NCI-H345 treated with DMSO at 0.1 percent for 48 hours (cell line): ENCODE data around the gene MYCN.

ENCODE experiments used
- DNase-seq: peaks from one replicate; lab custom pipeline; 2025; ENCODE audit not compliant: unreplicated experiment; lab: John Stamatoyannopoulos, UW

The MYCN gene

GRCh38 chr2:15974565-15975260 lies 34.4 kb downstream of the MYCN start:
- DNase-seq = no peak

- DNase-seq = no peak
Observed at GRCh38 chr2:15975261-15975600, 34.9 kb downstream of the MYCN start.

- DNase-seq = no peak
Observed at GRCh38 chr2:15975676-15976075, 35.3 kb downstream of the MYCN start.

- no peak for DNase-seq
Observed at GRCh38 chr2:15976354-15976753, 36.0 kb downstream of the MYCN start.

- no peak for DNase-seq
Observed at GRCh38 chr2:15979051-15979758, 38.9 kb downstream of the MYCN start.

- DNase-seq = no peak
Observed at GRCh38 chr2:15979759-15980604, 39.6 kb downstream of the MYCN start.

GRCh38 chr2:15980605-15981098 lies 40.3 kb downstream of the MYCN start:
- no peak for DNase-seq

- no peak for DNase-seq
Observed at GRCh38 chr2:15981646-15982045, 41.3 kb downstream of the MYCN start.

- no peak for DNase-seq
Observed at GRCh38 chr2:15982285-15983044, 42.1 kb downstream of the MYCN start.

- no peak for DNase-seq
Observed at GRCh38 chr2:15983496-15983895, 43.1 kb downstream of the MYCN start.

GRCh38 chr2:15984368-15985255 lies 44.3 kb downstream of the MYCN start:
- DNase-seq = no peak

- no peak for DNase-seq
Observed at GRCh38 chr2:15985531-15985930, 45.2 kb downstream of the MYCN start.

- DNase-seq = no peak
Observed at GRCh38 chr2:15986068-15986560, 45.8 kb downstream of the MYCN start.

- no peak for DNase-seq
Observed at GRCh38 chr2:15986644-15987043, 46.3 kb downstream of the MYCN start.

GRCh38 chr2:15988733-15989132 lies 48.4 kb downstream of the MYCN start:
- DNase-seq = no peak

- DNase-seq = no peak
Observed at GRCh38 chr2:15989559-15989958, 49.2 kb downstream of the MYCN start.

- DNase-seq = no peak
Observed at GRCh38 chr2:15990151-15991101, 50.1 kb downstream of the MYCN start.

GRCh38 chr2:15991231-15991630 lies 50.9 kb downstream of the MYCN start:
- no peak for DNase-seq
